ENCODE measurements around the gene ZNF280D.

DNA sequence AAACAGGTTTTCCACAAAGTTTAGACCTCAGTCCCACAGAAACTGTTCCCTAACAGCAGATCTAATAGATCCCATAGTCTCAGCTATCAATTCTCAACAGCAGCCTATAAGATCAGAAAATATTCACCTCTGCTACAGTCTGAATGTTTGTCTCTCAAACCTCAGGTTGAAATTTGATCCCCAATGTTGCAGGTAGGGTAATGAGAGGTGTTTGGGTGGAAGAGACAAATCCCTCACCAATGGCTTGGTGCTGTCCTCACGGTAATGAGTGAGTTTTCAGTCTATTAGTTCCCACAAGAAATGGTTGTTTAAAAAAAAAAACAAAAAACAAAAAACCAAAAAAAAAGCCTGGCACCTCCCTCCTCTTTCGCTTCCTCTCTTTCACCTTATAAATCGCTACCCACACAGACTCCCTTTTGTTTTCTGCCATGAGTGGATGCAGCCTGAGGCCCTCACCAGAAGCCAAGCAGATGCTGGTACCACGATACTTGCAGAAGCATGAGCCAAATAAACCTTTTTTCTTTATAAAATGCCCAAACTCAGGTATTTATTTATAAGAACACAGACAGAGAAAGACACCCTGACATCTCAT lies 14.2 kb downstream of the ZNF280D start:
- no peak for TF ChIP-seq CTCF (conservative IDR thresholded peaks at IDR 0.05)
- no peak for TF ChIP-seq EZH2 (IDR thresholded peaks at IDR 0.05; ENCODE audit: low read depth)
